Tibial nerve (tissue), 4 donors: ENCODE data around the gene BMERB1. TPM values are rescaled to one million over a fixed set of nuclear protein-coding genes. Genes with fewer than 3 reads are reported as not detected.
"Not testable (repeated sequence)": the region's sequence is repeated elsewhere in the genome, so short reads cannot be mapped to it uniquely, and the experiment has no call there.

Experiments
- DNase-seq, 2 donors: peaks; one replicate each; pipeline ENCODE4 v3.0.0-alpha.2; 2019; ENCODE audit warnings: low spot score in 2 of 2
- H3K27ac ChIP-seq, 4 donors: fragments of 200-600 bp; sonication (generic) in 3 of 4; one replicate each; pipeline ENCODE4 v1.5.1; 2017 to 2019; ENCODE audit warnings: mild to moderate bottlenecking in 1 of 4
- H3K27me3 ChIP-seq, 2 donors: fragments of 200-600 bp; sonication (generic) in 1 of 2; one replicate each; pipeline versions ENCODE4 v1.5.1 to v1.6.0; 2017 to 2019
- H3K36me3 ChIP-seq, 3 donors: fragments of 200-600 bp; sonication (generic); one replicate each; pipeline ENCODE4 v1.5.1; 2018 to 2019
- H3K4me1 ChIP-seq, 4 donors: fragments of 200-600 bp; sonication (generic) in 3 of 4; one replicate each; pipeline ENCODE4 v1.5.1; 2017 to 2019
- H3K4me3 ChIP-seq, 4 donors: fragments of 200-600 bp; sonication (generic) in 3 of 4; one replicate each; pipeline ENCODE4 v1.5.1; 2017 to 2019; ENCODE audit warnings: mild to moderate bottlenecking in 1 of 4, moderate library complexity in 1 of 4
- H3K9me3 ChIP-seq, 4 donors: fragments of 200-600 bp; sonication (generic) in 3 of 4; one replicate each; pipeline ENCODE4 v1.5.1; 2017 to 2019
- EP300 ChIP-seq, 2 donors: sonication (generic); formaldehyde crosslinking; IDR thresholded peaks; one replicate each; pipeline ENCODE4 v1.6.1; 2017; ENCODE audit warnings: antibody characterized with exemption in 2 of 2, mild to moderate bottlenecking in 1 of 2
- POLR2A ChIP-seq, 2 donors: fragments of 450-650 bp; IDR thresholded peaks; one replicate each; pipeline ENCODE4 v1.6.1; 2017; ENCODE audit warnings: antibody characterized with exemption in 2 of 2, mild to moderate bottlenecking in 2 of 2, moderate library complexity in 2 of 2
- whole genome bisulfite sequencing, 2 donors: methylation state at CpG; one replicate each; pipeline ENCODE4 v1.1.5; 2018; 5-methylcytosine and 5-hydroxymethylcytosine counted together
- total RNA-seq, 4 donors: library from RNA; depleted of rRNA; stranded (reverse); fragments of >200 nt; gene quantifications; one replicate each; pipeline ENCODE4 v1.1.0, GENCODE V29; 2016
- TF ChIP-seq, protein P1 (sequence below), 5 experiments: fragments of 200-600 bp in 3 of 5; fragments of 450-650 bp in 2 of 5; sonication (generic) in 3 of 5; IDR thresholded peaks; one replicate each; pipeline ENCODE4 v1.5.1; 2016 to 2019; ENCODE audit warnings: antibody characterized with exemption in 5 of 5, mild to moderate bottlenecking in 3 of 5, moderate library complexity in 2 of 5

BMERB1 gene
- total RNA-seq, 4 donors from 2014 or later: 42.9 to 85.9 (median 54.8) TPM

DNA sequence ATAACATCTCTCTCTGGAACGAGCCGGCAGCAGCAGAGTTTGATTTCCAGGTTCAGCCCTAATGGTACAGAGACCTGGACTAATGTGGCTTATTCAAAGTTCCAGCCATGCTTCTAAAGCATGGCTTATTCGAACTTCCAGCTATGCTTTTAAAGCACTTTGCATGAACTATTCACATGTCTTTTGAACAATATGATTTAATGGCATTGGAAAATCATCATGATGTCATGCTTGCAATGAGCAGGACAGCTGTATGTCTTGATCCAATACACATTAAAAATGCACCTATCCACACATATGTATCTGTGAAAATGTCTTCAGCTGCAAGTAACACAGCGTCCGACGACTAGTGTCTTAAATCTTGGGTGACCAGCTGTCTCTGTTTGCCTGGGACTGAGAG lies 122.9 kb downstream of the BMERB1 start:
- no peak overlapping the region for H3K27ac ChIP-seq
- DNase-seq: no peak
- peaks cover 0 to 3% (median 0%) of the 10 kb centered on the region in 3 donors for H3K36me3 ChIP-seq
- H3K9me3 ChIP-seq: no peaks in the 10 kb centered on the region
- H3K27me3 ChIP-seq: no peaks in the 10 kb centered on the region
- WGBS, 2 donors: 87 to 89% methylated on average over 6 of the region's 6 CpGs
- no peak overlapping the region for H3K4me3 ChIP-seq
- H3K4me1 ChIP-seq: no peaks in the 10 kb centered on the region
- no peak for TF ChIP-seq EP300 (IDR thresholded peaks at IDR 0.05)
- TF ChIP-seq POLR2A (IDR thresholded peaks at IDR 0.05): no peak
- TF ChIP-seq, protein P1, sequence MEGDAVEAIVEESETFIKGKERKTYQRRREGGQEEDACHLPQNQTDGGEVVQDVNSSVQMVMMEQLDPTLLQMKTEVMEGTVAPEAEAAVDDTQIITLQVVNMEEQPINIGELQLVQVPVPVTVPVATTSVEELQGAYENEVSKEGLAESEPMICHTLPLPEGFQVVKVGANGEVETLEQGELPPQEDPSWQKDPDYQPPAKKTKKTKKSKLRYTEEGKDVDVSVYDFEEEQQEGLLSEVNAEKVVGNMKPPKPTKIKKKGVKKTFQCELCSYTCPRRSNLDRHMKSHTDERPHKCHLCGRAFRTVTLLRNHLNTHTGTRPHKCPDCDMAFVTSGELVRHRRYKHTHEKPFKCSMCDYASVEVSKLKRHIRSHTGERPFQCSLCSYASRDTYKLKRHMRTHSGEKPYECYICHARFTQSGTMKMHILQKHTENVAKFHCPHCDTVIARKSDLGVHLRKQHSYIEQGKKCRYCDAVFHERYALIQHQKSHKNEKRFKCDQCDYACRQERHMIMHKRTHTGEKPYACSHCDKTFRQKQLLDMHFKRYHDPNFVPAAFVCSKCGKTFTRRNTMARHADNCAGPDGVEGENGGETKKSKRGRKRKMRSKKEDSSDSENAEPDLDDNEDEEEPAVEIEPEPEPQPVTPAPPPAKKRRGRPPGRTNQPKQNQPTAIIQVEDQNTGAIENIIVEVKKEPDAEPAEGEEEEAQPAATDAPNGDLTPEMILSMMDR (IDR thresholded peaks at IDR 0.05): no peak

DNA sequence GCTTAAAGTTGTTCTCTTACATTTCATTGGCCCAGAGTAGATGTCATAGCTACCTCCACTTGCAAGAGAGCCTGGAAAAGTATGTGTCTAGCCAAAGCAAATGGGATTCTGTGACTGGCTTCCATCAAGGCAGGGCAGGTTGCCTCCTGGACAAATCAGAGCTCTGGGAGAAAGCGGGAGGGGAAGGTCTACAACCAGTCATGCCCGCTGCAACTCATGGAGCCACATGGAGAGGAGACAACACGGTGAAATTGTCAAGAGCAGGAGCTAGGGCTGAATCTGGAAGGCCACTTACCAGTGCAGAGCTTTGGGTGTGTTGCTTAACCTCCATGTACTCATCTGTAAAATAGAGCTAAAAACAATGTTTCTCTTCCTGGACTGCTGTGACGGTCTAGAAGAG lies 124.8 kb downstream of the BMERB1 start:
- Histone ChIP-seq H3K27me3 (no peaks in the 10 kb centered on the region), H3K27ac (no peak overlapping the region), H3K36me3 (peaks cover 0 to 3% (median 0%) of the 10 kb centered on the region in 3 donors), H3K4me1 (peaks cover 0 to 8% (median 0%) of the 10 kb centered on the region in 4 donors), H3K4me3 (no peak overlapping the region), H3K9me3 (no peaks in the 10 kb centered on the region)
- no peak for DNase-seq
- TF ChIP-seq EP300 (IDR thresholded peaks at IDR 0.05) (no peak), POLR2A (IDR thresholded peaks at IDR 0.05) (no peak)
- TF ChIP-seq, protein P1 (IDR thresholded peaks at IDR 0.05): no peak
- 94 to 97% methylated on average over 4 of the region's 4 CpGs for WGBS, 2 donors

DNA sequence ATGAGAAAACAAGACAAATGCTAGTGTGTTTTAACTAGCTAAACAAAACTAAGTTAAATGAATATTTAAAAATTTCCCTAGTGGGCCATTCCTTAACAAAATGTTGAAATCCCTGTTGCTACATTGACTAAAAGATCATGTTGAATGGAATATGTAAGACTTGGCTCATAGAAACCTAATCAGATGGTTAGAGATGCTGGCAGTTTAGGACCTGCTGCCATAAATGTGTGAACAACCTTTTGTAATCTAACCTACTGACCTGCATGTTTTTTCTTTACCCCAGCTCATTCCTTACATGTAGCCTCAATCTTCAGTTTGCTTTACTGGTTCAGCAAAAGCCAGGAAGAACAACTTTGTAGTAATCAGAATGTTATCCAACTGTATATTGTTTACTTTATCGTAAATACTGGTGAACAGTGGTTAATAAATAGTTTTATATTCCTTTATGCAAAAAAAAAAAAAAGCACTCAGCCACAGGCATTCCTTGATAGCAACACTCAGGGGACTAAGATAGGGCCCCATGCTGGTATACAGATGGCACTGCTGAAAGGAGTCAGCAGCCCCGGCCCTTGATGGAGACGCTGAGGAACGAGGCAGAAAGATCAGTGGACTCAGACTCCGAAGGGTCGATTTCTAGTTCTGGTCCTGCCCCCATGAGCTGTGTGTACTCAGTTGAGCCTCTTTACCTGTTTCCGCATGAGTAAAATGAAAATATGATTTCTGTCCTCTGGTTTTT lies 130.4 kb downstream of the BMERB1 start:
- H3K9me3 ChIP-seq: no peaks in the 10 kb centered on the region
- no peak overlapping the region for H3K27ac ChIP-seq
- no peak overlapping the region for H3K4me3 ChIP-seq
- DNase-seq: no peak
- TF ChIP-seq EP300 (IDR thresholded peaks at IDR 0.05) (no peak), POLR2A (IDR thresholded peaks at IDR 0.05) (no peak)
- TF ChIP-seq, protein P1 (IDR thresholded peaks at IDR 0.05): no peak
- no peaks in the 10 kb centered on the region for H3K27me3 ChIP-seq
- 81 to 87% methylated on average over 7 of the region's 7 CpGs for WGBS, 2 donors
- peaks cover 0 to 8% (median 0%) of the 10 kb centered on the region in 4 donors for H3K4me1 ChIP-seq
- H3K36me3 ChIP-seq: peaks cover 0 to 24% (median 0%) of the 10 kb centered on the region in 3 donors

DNA sequence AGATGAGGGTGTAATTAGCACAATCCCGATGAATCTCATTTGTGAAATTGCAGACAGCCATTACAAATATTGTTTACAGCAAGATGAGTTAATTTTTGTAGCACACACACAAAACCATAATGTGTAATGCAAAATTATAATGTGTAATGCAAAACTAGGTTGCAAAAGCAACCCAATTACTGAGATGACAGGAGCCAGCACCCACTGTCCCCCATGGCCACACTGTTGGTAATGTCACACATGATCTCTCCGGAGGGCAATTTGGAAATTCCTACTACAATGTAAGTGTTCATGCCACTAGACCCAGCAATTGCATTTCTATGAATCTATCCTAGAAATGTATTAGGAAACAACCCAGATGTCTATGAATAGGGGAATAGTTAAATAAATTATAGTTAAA lies 131.7 kb downstream of the BMERB1 start:
- WGBS, 2 donors: 83 to 84% methylated on average over 2 of the region's 2 CpGs
- H3K9me3 ChIP-seq: no peaks in the 10 kb centered on the region

DNA sequence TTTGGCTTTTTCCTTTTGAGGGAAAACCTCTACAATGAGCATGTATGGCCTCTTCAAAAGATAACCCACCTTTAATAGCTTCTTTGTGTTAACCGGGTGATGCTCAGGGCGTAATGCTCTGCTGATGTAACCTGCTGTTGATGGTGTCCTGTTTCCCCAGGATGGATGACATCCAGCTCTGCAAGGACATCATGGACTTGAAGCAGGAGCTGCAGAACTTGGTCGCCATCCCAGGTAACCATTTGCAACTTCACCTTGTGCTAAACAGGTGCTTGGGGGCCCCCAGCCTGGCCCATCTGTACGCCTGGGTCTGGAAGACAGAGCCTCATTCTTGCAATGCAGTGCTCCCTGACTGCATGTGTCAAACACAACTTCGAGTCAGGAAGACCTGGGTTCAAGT lies 133.4 kb downstream of the BMERB1 start:
- Histone ChIP-seq H3K36me3 (peaks cover 0 to 32% (median 0%) of the 10 kb centered on the region in 3 donors), H3K27ac (no peak overlapping the region), H3K4me3 (no peak overlapping the region), H3K9me3 (no peaks in the 10 kb centered on the region), H3K27me3 (no peaks in the 10 kb centered on the region), H3K4me1 (peaks cover 0 to 17% (median under 1%) of the 10 kb centered on the region in 4 donors)
- no peak for DNase-seq
- TF ChIP-seq, protein P1 (IDR thresholded peaks at IDR 0.05): no peak
- no peak for TF ChIP-seq EP300 (IDR thresholded peaks at IDR 0.05)
- 91 to 96% methylated on average over 5 of the region's 5 CpGs for WGBS, 2 donors

More for the DNA sequence above, 131.7 kb downstream of the BMERB1 start:
- no peak for DNase-seq
- Histone ChIP-seq H3K36me3 (peaks cover 0 to 32% (median 0%) of the 10 kb centered on the region in 3 donors), H3K4me1 (peaks cover 0 to 8% (median 0%) of the 10 kb centered on the region in 4 donors), H3K27me3 (no peaks in the 10 kb centered on the region), H3K27ac (no peak overlapping the region), H3K4me3 (no peak overlapping the region)
- TF ChIP-seq EP300 (IDR thresholded peaks at IDR 0.05): no peak
- TF ChIP-seq, protein P1 (IDR thresholded peaks at IDR 0.05): no peak
- no peak for TF ChIP-seq POLR2A (IDR thresholded peaks at IDR 0.05)

DNA sequence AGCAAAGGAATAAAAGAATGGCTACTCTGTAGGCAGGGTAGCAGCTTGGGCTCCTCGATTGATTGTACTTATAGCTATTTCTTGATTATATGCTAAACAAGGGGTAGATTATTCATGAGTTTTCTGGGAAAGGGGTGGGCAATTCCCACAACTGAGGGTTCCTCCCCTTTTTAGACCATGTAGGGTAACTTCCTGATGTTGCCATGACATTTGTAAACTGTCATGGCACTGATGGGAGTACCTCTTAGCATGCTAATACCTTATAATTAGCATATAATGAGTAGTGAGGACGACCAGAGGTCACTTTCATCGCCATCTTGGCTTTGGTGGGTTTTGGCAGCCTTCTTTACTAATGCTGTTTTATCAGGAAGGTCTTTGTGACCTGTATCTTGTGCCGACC lies 136.3 kb downstream of the BMERB1 start:
- H3K9me3 ChIP-seq, H3K4me3 ChIP-seq, H3K27me3 ChIP-seq, DNase-seq, H3K27ac ChIP-seq: not testable (repeated sequence)
- WGBS, 2 donors: 91 to 93% methylated on average over 4 of the region's 4 CpGs
- peaks cover 0 to 32% (median 0%) of the 10 kb centered on the region in 3 donors for H3K36me3 ChIP-seq
- peaks cover 0 to 10% (median 4%) of the 10 kb centered on the region in 4 donors for H3K4me1 ChIP-seq
